PC-3 (cell line): Measurements from ENCODE around the gene GTPBP6.

Experiments used
- EZH2phosphoT487 ChIP-seq: fragments of 300-600 bp; sonication (generic); IDR thresholded peaks from 2 replicates; pipeline ENCODE4 v1.6.1; 2018; ENCODE audit warnings: mild to moderate bottlenecking, antibody characterized with exemption, low read length, borderline replicate concordance
- TF ChIP-seq, protein P1 (sequence below): fragments of 300-600 bp; sonication (generic); conservative IDR thresholded peaks from 2 replicates; pipeline ENCODE4 v1.5.1; 2017; ENCODE audit warnings: antibody characterized with exemption, low read depth, mild to moderate bottlenecking, low read length

DNA sequence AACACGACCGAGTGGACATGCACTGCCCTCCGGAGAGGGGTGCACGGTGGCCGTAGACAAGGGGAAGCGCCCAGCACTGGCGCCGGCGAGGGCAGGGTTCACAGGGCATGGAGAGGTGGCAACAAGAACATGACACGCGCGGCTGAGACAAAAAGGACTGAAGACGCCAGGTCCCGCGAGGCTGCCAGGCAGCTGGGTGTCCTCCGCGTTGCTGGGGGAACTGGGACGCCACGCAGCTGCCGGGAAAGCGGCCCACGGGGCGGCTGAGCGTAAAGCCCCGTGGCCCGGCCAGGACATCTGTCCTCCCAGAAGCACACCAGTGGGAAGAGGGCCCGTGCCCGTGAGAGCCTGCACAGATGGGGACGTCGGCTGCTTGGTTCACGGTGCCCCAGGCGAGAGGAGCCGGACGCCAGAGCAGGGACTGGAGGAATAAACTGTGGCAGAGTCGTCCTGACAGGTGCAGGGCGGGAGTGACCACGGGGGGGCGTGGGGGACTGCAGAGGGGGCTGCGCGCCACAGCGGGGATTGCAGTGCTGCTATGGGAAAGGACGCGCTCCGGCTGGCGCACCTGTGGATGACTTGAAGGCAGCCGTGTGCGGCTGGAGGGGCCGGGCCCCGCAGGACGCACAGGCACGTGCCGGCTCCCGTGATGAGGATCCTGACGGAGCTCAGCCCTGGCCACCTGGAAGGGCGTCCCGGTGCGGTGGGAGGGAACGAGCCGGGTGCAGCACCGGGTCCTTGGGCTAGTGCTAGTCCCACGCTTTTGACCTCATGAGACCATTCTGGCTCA, 32.1 kb upstream of the GTPBP6 start:
- TF ChIP-seq, protein P1, sequence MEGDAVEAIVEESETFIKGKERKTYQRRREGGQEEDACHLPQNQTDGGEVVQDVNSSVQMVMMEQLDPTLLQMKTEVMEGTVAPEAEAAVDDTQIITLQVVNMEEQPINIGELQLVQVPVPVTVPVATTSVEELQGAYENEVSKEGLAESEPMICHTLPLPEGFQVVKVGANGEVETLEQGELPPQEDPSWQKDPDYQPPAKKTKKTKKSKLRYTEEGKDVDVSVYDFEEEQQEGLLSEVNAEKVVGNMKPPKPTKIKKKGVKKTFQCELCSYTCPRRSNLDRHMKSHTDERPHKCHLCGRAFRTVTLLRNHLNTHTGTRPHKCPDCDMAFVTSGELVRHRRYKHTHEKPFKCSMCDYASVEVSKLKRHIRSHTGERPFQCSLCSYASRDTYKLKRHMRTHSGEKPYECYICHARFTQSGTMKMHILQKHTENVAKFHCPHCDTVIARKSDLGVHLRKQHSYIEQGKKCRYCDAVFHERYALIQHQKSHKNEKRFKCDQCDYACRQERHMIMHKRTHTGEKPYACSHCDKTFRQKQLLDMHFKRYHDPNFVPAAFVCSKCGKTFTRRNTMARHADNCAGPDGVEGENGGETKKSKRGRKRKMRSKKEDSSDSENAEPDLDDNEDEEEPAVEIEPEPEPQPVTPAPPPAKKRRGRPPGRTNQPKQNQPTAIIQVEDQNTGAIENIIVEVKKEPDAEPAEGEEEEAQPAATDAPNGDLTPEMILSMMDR, result no peak
- TF ChIP-seq EZH2phosphoT487, result no peak
